Pancreas (tissue), 10 donors: ENCODE results near the gene ACTL6A. TPM values are rescaled to one million over a fixed set of nuclear protein-coding genes. Genes with fewer than 3 reads are reported as not detected.

Experiments
- ATAC-seq, 4 donors: fragments of 200-7000 bp; cut with Tn5 transposase; one replicate each; pipeline versions ENCODE4 v1.8.0 to v1.9.1; 2020; ENCODE audit warnings: mild to moderate bottlenecking in 4 of 4, moderate library complexity in 4 of 4
- DNase-seq, 6 donors: peaks; one replicate each; pipeline ENCODE4 v3.0.0-alpha.2; 2020
- FAIRE-seq: peaks from 2 replicates; lab custom pipeline; 2012; peaks lifted over from hg19 to GRCh38; lab: Jason Lieb, UNC
- H3K27ac ChIP-seq, 4 donors: fragments of 200-600 bp; sonication (generic); 1 replicate in 3 of 4; 2 replicates in 1 of 4; pipeline versions ENCODE4 v1.5.0 to v1.8.0; 2020
- H3K27me3 ChIP-seq, 4 donors: fragments of 200-600 bp; one replicate each; pipeline ENCODE4 v1.8.0; 2021
- H3K36me3 ChIP-seq, 3 donors: fragments of 200-600 bp; sonication (generic) in 1 of 3; one replicate each; pipeline versions ENCODE4 v1.5.0 to v1.8.0; 2020 to 2021
- H3K4me1 ChIP-seq, 3 donors: fragments of 200-600 bp; one replicate each; pipeline ENCODE4 v1.8.0; 2021
- H3K4me3 ChIP-seq, 4 donors: fragments of 200-600 bp; sonication (generic) in 2 of 4; one replicate each; pipeline versions ENCODE4 v1.5.0 to v1.8.0; 2020 to 2021
- H3K9me3 ChIP-seq, 4 donors: fragments of 200-600 bp; one replicate each; pipeline ENCODE4 v1.8.0; 2021
- WGBS, 2 donors: extraction: QIAGEN DNeasy Blood & Tissue Kit; methylation state at CpG; one replicate each; pipeline ENCODE4 v1.1.7; 2013; 5-methylcytosine and 5-hydroxymethylcytosine counted together
- intact Hi-C, 3 donors: fragments of 100-400 bp; cut with DNase I; formaldehyde crosslinking; loops; one replicate each; pipeline versions ENCODE4 v1.11.1 to v1.14.2; 2022
- polyA plus RNA-seq, 2 donors: library from polyadenylated mRNA; stranded (reverse); fragments of 200-250 nt; gene quantifications; one replicate each; pipeline ENCODE4 v1.2.3, GENCODE V29; 2013
- total RNA-seq, 6 donors: library from RNA; stranded (reverse); fragmentation: NEBNext Ultra II Directional in 4 of 6; extraction: Animal tissue kit (Norgen Biotek cat#: 25700) in 4 of 6; gene quantifications; one replicate each; pipeline versions ENCODE4 v1.2.1 to v1.2.4, GENCODE V29; 2021 to 2023
- TF ChIP-seq, protein P1 (sequence below), 4 donors: fragments of 200-600 bp; sonication (generic) in 3 of 4; IDR thresholded peaks; one replicate each; pipeline versions ENCODE4 v1.5.0 to v1.8.0; 2021; ENCODE audit warnings: antibody characterized with exemption in 4 of 4
- donor health status: healthy with polysubstance abuse.
- donor health status: DM: no; HTN: no; CAD: no; lungs with moderate emphysema.
- donor health status: DM: no; HTN: no; CAD: no.
- donor health status: control.
- donor health status: control.
- donor health status: Bipolar disorder and iron deficiency.
- donor health status: DM: yes; HTN: yes; CAD: no.
- donor health status: DM: no; HTN: no; CAD: no.
- donor health status: DM: no; HTN: no; CAD: no.
- donor health status: DM: yes; HTN: yes; CAD: no.

Gene ACTL6A
- total and polyA plus RNA-seq, 8 donors: 11.2 to 38.1 (median 18.0) TPM

DNA sequence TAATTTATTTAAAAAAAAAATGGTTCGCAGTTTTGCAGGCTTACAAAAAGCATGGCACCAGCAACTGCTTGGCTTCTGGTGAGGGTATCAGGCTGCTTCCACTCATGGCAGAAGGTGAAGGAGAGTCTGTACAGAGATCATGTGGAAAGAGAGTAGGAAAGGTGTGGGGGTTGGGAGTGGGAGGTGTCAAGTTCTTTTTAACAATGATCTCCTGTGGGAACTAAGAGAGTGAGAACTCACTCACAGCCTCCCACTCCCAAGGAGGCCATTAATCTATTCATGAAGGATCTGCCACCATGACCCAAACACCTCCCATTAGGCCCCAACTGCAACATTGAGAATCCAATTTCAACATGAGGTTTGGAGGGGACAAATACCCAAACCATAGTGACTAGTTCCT, 21.1 kb upstream of the ACTL6A start:
- Histone ChIP-seq H3K4me3 (no peak overlapping the region), H3K4me1 (no peaks in the 10 kb centered on the region), H3K27ac (no peak overlapping the region), H3K36me3 (no peaks in the 10 kb centered on the region), H3K9me3 (no peaks in the 10 kb centered on the region), H3K27me3 (no peaks in the 10 kb centered on the region)
- WGBS, 2 donors: 91 to 95% methylated on average over 1 of the region's 1 CpG
- intact Hi-C loops: no loop called here
- DNase-seq: no peak
- FAIRE-seq: no peak
- no peak for ATAC-seq
- TF ChIP-seq, protein P1, sequence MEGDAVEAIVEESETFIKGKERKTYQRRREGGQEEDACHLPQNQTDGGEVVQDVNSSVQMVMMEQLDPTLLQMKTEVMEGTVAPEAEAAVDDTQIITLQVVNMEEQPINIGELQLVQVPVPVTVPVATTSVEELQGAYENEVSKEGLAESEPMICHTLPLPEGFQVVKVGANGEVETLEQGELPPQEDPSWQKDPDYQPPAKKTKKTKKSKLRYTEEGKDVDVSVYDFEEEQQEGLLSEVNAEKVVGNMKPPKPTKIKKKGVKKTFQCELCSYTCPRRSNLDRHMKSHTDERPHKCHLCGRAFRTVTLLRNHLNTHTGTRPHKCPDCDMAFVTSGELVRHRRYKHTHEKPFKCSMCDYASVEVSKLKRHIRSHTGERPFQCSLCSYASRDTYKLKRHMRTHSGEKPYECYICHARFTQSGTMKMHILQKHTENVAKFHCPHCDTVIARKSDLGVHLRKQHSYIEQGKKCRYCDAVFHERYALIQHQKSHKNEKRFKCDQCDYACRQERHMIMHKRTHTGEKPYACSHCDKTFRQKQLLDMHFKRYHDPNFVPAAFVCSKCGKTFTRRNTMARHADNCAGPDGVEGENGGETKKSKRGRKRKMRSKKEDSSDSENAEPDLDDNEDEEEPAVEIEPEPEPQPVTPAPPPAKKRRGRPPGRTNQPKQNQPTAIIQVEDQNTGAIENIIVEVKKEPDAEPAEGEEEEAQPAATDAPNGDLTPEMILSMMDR (IDR thresholded peaks at IDR 0.05): no peak

DNA sequence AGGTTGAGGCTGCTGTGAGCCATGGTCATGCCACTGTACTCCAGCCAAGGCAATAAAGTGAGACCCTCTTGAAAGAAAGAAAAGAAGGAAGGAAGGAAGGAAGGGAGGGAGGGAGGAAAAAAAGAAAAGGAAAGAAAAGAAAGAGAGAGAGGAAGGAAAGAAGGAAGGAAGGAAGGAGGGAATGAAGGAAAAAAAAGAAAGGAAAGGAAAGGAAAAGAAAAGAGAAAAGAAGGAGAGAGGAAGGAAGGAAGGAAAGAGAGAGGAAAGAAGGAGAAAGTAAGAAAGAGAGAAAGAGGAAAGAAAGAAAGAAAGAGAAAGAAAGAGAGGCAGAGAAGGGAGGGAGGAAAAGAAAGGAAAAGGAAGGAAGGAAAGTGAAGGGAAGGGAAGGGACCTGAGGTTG, 20.4 kb upstream of the ACTL6A start:
- DNase-seq (no peak), FAIRE-seq (no peak), ATAC-seq (no peak)
- H3K27ac ChIP-seq: no peak overlapping the region
- intact Hi-C loops: no loop called here
- H3K4me1 ChIP-seq: no peaks in the 10 kb centered on the region
- no peaks in the 10 kb centered on the region for H3K9me3 ChIP-seq
- no peak overlapping the region for H3K4me3 ChIP-seq
- H3K36me3 ChIP-seq: no peaks in the 10 kb centered on the region
- TF ChIP-seq, protein P1 (IDR thresholded peaks at IDR 0.05): no peak
- H3K27me3 ChIP-seq: no peaks in the 10 kb centered on the region

DNA sequence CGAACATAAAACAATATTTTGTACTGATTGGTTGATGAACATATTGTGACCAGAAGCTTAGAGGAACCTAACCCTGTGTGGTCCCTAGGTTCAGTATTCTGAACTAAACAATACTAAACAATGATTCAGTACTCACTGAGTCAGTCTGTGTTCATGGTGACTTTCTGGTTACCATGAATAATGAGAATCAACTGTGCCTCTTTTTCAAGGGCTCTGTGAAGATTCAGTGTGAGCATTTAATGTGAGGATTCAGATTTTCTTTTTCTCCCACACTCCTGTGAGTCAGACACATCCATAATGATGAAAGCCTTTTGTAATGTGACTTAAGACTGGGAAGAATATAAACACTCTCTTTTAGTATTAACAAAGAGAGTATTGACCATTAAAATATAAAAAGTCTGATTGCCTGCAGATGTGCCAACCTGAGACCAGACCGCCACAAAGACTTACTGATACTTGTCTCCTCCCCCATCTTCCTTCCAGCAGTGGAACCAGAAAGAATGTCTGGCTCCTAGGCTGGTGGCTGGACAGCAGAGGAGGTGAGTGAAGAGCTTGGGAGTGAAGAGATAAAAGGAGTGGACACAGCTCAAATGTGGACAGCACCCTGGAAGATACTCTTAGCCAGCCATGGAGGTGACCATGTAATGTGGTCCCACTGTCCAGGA, 17.6 kb upstream of the ACTL6A start:
- no peak for ATAC-seq
- no peaks in the 10 kb centered on the region for H3K4me1 ChIP-seq
- no peak for FAIRE-seq
- no peaks in the 10 kb centered on the region for H3K27me3 ChIP-seq
- H3K9me3 ChIP-seq: peaks cover 0 to 4% (median 0%) of the 10 kb centered on the region in 4 donors
- TF ChIP-seq, protein P1 (IDR thresholded peaks at IDR 0.05): no peak
- no peak for DNase-seq
- 68 to 73% methylated on average over 2 of the region's 2 CpGs for WGBS, 2 donors
- H3K4me3 ChIP-seq: no peak overlapping the region
- intact Hi-C loops: no loop called here
- no peak overlapping the region for H3K27ac ChIP-seq
- H3K36me3 ChIP-seq: no peaks in the 10 kb centered on the region

DNA sequence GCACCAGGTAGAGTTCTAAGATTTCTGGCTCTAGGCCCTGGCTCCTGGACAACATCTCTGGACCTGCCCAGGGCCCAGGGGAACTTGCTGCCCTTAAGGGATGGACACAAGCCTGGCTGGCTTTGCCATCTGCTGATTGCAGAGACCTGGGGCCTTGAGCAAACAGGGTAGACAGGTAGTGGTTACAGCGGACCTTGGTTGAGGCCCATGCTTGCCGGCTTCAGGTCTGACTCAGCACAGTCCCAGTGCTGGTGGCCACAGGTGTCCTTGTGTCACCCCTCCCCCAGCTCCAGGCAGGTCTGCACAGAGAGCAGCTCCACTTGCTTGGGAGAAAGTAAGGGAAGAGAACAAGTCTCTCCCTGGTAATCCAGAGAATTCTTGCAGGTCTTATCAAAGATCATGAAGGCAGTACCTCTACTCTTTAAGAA, 15.9 kb upstream of the ACTL6A start:
- no peaks in the 10 kb centered on the region for H3K4me1 ChIP-seq
- H3K36me3 ChIP-seq: no peaks in the 10 kb centered on the region
- H3K9me3 ChIP-seq: peaks cover 0 to 4% (median 0%) of the 10 kb centered on the region in 4 donors
- H3K27me3 ChIP-seq: no peaks in the 10 kb centered on the region
- H3K4me3 ChIP-seq: no peak overlapping the region
- intact Hi-C loops: no loop called here
- TF ChIP-seq, protein P1 (IDR thresholded peaks at IDR 0.05): no peak
- WGBS, 2 donors: 17 to 29% methylated on average over 2 of the region's 2 CpGs
- peak; percentile 60 to 69 (median 64) for DNase-seq
- FAIRE-seq: no peak
- no peak overlapping the region for H3K27ac ChIP-seq
- peak; percentile 88 to 98 (median 91) for ATAC-seq
